ENCODE measurements around the gene KRT6B.

KRT6B gene

DNA sequence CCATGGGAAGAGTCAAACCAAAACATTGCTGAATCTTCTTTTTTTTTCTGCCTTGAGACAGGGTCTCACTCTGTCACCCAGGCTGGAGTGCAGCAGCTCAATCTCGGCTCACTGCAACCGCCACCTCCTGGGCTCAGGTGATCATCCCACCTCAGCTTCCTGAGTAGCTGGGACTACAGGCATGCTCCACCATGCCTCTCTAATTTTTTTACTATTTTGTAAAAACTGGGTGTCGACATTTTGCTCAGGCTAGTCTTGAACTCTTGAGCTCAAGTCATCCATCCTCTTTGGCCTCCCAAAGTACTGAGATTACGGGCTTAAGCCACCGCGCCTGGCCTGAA is 16.3 kb downstream of the KRT6B start:
- Histone ChIP-seq H3K27me3 (replicated peaks; ENCODE audit: control insufficient read depth, insufficient read depth, low read length) (peaks cover 28% of the 10 kb centered on the region), H3K36me3 (ENCODE audit: control insufficient read depth, insufficient read depth, low read length, severe bottlenecking) (no peaks in the 10 kb centered on the region), H3K4me3 (ENCODE audit: low read length) (no peak overlapping the region), H3K4me1 (ENCODE audit: control insufficient read depth, insufficient read depth, low read length) (no peaks in the 10 kb centered on the region), H3K9ac (ENCODE audit: low read length) (no peak overlapping the region), H3K9me3 (ENCODE audit: control insufficient read depth, low read length) (no peaks in the 10 kb centered on the region)
- no peak for DNase-seq (ENCODE audit: low read depth)

DNA sequence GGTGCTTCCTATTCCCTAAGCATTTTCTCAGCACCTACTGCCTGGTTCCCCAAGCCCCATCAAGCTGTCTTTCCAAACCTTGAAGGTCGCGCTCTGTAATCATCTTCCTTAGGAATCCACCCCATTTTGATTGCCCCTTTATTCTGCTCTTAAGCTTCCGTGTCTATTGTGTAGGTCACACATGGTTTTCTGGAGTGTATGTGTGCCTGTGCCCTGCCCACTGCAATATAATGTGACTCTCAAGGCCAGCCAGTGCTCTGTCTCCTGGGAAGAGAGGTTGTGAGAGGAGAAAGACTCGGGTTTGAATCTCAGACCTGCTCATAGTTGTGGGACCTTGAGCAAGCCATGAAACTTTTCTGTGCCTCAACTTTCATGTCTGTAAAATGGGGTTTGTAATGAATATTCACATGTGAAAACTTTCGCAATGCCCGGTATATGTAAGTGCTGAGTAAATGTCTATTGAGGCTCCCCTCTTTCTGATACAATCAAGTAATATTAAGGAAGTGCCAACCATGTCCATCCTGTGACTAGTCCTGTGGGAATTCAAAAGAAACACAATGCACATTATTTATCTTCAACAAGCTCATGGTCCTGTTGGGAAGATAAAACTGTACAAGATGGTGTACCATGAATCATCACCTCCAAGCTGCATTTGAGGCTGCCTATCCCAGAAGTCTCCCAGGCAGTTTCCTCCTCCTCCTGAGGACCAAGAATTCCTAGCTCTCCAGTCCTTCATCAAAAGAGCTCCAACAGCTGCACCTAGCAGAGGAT is 17.0 kb downstream of the KRT6B start:
- Histone ChIP-seq H3K27me3 (replicated peaks; ENCODE audit: control insufficient read depth, insufficient read depth, low read length) (peaks cover 35% of the 10 kb centered on the region), H3K4me1 (ENCODE audit: control insufficient read depth, insufficient read depth, low read length) (no peaks in the 10 kb centered on the region), H3K4me3 (ENCODE audit: low read length) (no peak overlapping the region), H3K36me3 (ENCODE audit: control insufficient read depth, insufficient read depth, low read length, severe bottlenecking) (no peaks in the 10 kb centered on the region), H3K9ac (ENCODE audit: low read length) (no peak overlapping the region), H3K9me3 (ENCODE audit: control insufficient read depth, low read length) (no peaks in the 10 kb centered on the region)
- no peak for DNase-seq (ENCODE audit: low read depth)

DNA sequence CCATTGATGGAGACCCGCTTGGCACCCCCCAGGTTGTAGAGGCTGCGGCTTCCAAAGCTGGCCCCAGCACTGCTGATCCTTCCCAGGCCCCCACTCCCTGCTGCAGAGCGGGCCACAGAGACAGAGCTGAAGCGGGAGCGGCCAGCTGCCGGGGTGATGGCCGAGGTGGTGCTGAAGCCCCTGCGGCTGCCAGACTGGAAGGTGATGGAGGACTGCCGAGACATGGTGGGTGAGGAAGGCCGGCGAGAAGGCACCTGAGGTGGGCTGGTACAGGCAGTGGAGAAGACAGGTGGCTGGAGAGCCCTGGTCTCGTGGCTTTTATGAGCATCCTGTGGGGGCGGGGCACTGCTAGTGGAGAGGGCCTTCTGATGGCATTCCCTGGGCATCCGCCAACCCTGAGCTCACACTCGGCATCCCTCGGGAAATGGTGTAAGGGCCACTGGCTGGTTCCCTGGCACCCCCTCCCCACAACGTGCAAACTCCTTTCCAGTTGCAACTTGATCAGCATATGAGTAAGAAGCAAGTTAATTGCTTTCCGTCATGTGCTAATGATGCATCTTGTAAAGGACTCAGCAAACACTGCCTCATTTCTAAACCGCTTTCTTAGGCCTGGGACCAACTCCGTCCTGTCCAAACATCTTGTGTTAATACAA is 17.7 kb downstream of the KRT6B start, which contains the start of gene KRT75:
Gene KRT75, minus strand, starts transcription at position 291 of the 653 bp plus-strand sequence. Its CDS starts 67 bp downstream, at position 224.
- no peak for DNase-seq (ENCODE audit: low read depth)
- no peaks in the 10 kb centered on the region for H3K9me3 ChIP-seq (ENCODE audit: control insufficient read depth, low read length)
- H3K4me3 ChIP-seq (ENCODE audit: low read length) = no peak within 1 kb of the TSS
- H3K36me3 ChIP-seq (ENCODE audit: control insufficient read depth, insufficient read depth, low read length, severe bottlenecking) = no peaks in the 10 kb centered on the region
- H3K9ac ChIP-seq (ENCODE audit: low read length) = no peak within 1 kb of the TSS
- no peaks in the 10 kb centered on the region for H3K4me1 ChIP-seq (ENCODE audit: control insufficient read depth, insufficient read depth, low read length)
- peaks cover 42% of the 10 kb centered on the region for H3K27me3 ChIP-seq (replicated peaks; ENCODE audit: control insufficient read depth, insufficient read depth, low read length)

DNA sequence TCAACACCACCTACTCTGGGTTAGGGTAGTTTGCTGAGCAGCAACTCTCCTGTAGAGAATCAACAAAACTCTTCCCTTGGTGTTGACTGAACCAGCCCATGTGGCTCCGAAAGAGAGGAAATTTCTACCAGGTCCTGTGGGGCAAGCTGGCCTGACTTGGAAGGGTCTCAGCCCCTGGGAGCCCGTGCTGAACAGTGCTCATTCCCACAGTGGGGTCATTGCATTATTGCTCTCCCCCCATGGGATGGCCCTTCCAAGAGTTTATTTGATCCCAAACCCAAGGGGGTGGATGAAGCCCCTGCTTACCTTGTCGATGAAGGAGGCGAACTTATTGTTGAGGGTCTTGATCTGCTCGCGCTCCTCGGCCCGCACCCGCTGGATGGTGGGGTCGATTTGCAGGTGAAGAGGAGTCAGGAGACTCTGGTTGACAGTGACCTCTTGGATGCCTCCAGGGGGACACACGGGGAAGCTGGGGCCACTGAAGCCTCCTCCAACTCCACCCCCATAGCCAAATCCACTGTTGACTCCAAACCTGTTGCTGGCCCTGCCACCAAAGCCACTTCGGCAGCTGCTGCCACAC is 18.4 kb downstream of the KRT6B start:
- no peaks in the 10 kb centered on the region for H3K9me3 ChIP-seq (ENCODE audit: control insufficient read depth, low read length)
- H3K36me3 ChIP-seq (ENCODE audit: control insufficient read depth, insufficient read depth, low read length, severe bottlenecking) = no peaks in the 10 kb centered on the region
- no peak overlapping the region for H3K4me3 ChIP-seq (ENCODE audit: low read length)
- peaks cover 46% of the 10 kb centered on the region for H3K27me3 ChIP-seq (replicated peaks; ENCODE audit: control insufficient read depth, insufficient read depth, low read length)
- no peak overlapping the region for H3K9ac ChIP-seq (ENCODE audit: low read length)
- DNase-seq (ENCODE audit: low read depth) = no peak
- H3K4me1 ChIP-seq (ENCODE audit: control insufficient read depth, insufficient read depth, low read length) = no peaks in the 10 kb centered on the region

DNA sequence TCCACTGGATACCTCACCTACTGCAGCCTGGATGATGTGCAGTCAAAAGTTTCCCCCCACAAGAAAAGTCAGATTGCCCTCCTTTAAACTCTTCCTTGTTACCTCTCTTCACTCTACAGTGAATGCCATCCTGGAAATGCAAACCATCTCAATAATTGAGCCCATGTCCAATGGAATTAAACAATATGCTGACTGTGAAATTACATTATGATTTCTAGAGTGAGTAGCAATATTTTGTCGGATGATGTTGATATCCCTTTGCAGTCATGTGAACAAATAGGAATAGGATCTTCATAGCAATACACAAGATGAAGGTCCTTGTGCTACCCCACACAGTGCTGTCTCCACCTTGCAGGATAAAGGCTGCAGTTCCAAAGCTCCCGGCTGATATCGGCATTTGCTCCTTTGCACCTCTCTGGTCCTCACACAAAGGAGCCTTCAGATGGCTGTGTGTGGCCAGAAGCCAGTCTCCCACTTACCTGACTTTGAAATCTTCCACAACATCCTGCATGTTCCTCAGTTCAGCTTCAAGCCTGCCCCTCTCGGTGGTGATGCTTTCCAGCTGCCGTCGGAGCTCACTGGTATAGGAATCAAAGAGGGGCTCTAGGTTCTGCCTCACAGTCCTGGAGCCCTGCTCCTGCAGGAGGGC is 19.3 kb downstream of the KRT6B start:
- H3K4me1 ChIP-seq (ENCODE audit: control insufficient read depth, insufficient read depth, low read length) = no peaks in the 10 kb centered on the region
- no peak overlapping the region for H3K9ac ChIP-seq (ENCODE audit: low read length)
- DNase-seq (ENCODE audit: low read depth) = no peak
- H3K4me3 ChIP-seq (ENCODE audit: low read length) = no peak overlapping the region
- H3K36me3 ChIP-seq (ENCODE audit: control insufficient read depth, insufficient read depth, low read length, severe bottlenecking) = no peaks in the 10 kb centered on the region
- H3K9me3 ChIP-seq (ENCODE audit: control insufficient read depth, low read length) = no peaks in the 10 kb centered on the region
- peaks cover 51% of the 10 kb centered on the region for H3K27me3 ChIP-seq (replicated peaks; ENCODE audit: control insufficient read depth, insufficient read depth, low read length)

DNA sequence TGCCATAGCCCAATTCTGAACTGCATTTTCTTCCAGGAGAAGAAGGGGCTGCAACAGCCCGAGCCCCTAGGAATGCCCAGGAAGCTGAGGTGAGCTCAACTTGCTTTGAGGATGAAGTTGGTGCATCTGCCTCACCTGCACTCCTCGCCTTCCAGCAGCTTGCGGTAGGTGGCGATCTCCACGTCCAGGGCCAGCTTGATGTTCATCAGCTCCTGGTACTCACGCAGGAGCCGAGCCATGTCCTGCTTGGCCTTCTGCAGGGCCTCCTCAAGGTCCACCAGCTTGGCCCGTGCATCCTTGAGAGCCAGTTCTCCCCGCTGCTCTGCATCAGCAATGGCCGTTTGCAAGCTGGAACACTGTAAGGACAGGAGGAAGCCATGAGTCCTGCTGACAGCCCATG is 23.8 kb downstream of the KRT6B start:
- no peak overlapping the region for H3K9ac ChIP-seq (ENCODE audit: low read length)
- no peak for DNase-seq (ENCODE audit: low read depth)
- peaks cover 6% of the 10 kb centered on the region for H3K4me1 ChIP-seq (ENCODE audit: control insufficient read depth, insufficient read depth, low read length)
- no peak overlapping the region for H3K4me3 ChIP-seq (ENCODE audit: low read length)
- H3K36me3 ChIP-seq (ENCODE audit: control insufficient read depth, insufficient read depth, low read length, severe bottlenecking) = no peaks in the 10 kb centered on the region
- H3K27me3 ChIP-seq (replicated peaks; ENCODE audit: control insufficient read depth, insufficient read depth, low read length) = peaks cover 55% of the 10 kb centered on the region
- H3K9me3 ChIP-seq (ENCODE audit: control insufficient read depth, low read length) = no peaks in the 10 kb centered on the region

DNA sequence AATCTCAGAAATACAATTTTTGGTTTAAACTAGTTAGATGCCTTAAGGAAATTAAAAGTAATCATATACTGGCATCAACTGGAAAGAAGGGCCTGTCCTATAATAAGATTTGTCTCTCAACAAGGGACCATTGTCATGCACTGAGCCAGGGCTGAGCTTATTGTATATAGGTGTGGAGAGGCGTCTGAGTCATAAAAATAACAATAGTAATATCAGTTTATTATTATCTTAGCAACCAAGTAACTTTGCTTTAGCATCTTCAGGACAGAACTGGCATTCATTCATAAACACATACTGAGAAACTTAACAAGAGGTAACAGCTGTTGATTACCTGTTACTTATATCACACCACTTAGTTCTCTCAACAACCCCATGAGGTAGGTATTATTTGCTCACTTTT is 24.9 kb downstream of the KRT6B start:
- H3K27me3 ChIP-seq (replicated peaks; ENCODE audit: control insufficient read depth, insufficient read depth, low read length) = peaks cover 46% of the 10 kb centered on the region
- peaks cover 11% of the 10 kb centered on the region for H3K4me1 ChIP-seq (ENCODE audit: control insufficient read depth, insufficient read depth, low read length)
- H3K4me3 ChIP-seq (ENCODE audit: low read length) = no peak overlapping the region
- no peaks in the 10 kb centered on the region for H3K9me3 ChIP-seq (ENCODE audit: control insufficient read depth, low read length)
- H3K9ac ChIP-seq (ENCODE audit: low read length) = no peak overlapping the region
- DNase-seq (ENCODE audit: low read depth) = no peak
- H3K36me3 ChIP-seq (ENCODE audit: control insufficient read depth, insufficient read depth, low read length, severe bottlenecking) = no peaks in the 10 kb centered on the region

DNA sequence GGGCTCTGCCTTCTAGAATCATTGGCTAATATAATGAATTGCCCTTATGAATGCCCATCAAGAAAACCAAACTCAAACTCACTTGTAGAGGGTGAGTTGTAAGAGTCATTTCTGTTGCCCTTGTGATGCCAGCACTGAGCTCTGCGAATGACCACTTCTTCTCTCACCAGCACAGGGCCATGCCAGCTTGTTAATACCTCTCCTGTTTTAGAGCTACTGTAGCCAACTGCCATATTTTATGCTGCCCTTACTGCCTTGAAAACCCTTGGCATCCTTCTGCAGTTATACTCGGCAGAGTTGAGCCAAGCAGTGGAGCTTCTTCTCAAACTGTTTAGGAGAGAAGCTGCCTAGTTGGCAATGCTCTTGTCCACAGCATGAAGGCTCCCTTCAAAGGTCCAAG is 25.9 kb downstream of the KRT6B start:
- peaks cover 11% of the 10 kb centered on the region for H3K4me1 ChIP-seq (ENCODE audit: control insufficient read depth, insufficient read depth, low read length)
- no peak overlapping the region for H3K4me3 ChIP-seq (ENCODE audit: low read length)
- DNase-seq (ENCODE audit: low read depth) = no peak
- no peak overlapping the region for H3K9ac ChIP-seq (ENCODE audit: low read length)
- no peaks in the 10 kb centered on the region for H3K36me3 ChIP-seq (ENCODE audit: control insufficient read depth, insufficient read depth, low read length, severe bottlenecking)
- no peaks in the 10 kb centered on the region for H3K9me3 ChIP-seq (ENCODE audit: control insufficient read depth, low read length)
- H3K27me3 ChIP-seq (replicated peaks; ENCODE audit: control insufficient read depth, insufficient read depth, low read length) = peaks cover 44% of the 10 kb centered on the region

DNA sequence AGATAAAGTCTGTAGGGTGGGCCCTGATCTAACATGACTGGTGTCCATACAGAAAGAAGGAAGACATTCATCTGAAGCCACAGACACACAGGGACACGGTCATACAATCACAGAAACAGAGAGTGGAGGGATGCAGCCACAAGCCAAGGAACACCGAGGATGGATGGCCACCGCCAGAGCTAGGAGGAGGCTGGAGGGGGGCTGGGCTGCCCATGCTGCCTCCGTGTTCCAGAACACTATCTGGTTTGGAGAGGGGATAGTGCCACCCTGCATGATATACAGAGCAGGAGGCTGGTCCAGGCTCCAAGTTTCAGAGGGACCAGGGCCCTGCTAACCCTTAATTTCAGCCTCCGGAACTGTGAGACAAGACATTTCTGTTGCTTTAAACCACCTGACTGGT is 26.5 kb downstream of the KRT6B start:
- peaks cover 38% of the 10 kb centered on the region for H3K27me3 ChIP-seq (replicated peaks; ENCODE audit: control insufficient read depth, insufficient read depth, low read length)
- no peak for DNase-seq (ENCODE audit: low read depth)
- H3K4me1 ChIP-seq (ENCODE audit: control insufficient read depth, insufficient read depth, low read length) = peaks cover 11% of the 10 kb centered on the region
- H3K9ac ChIP-seq (ENCODE audit: low read length) = no peak overlapping the region
- H3K4me3 ChIP-seq (ENCODE audit: low read length) = no peak overlapping the region
- H3K9me3 ChIP-seq (ENCODE audit: control insufficient read depth, low read length) = no peaks in the 10 kb centered on the region
- no peaks in the 10 kb centered on the region for H3K36me3 ChIP-seq (ENCODE audit: control insufficient read depth, insufficient read depth, low read length, severe bottlenecking)

DNA sequence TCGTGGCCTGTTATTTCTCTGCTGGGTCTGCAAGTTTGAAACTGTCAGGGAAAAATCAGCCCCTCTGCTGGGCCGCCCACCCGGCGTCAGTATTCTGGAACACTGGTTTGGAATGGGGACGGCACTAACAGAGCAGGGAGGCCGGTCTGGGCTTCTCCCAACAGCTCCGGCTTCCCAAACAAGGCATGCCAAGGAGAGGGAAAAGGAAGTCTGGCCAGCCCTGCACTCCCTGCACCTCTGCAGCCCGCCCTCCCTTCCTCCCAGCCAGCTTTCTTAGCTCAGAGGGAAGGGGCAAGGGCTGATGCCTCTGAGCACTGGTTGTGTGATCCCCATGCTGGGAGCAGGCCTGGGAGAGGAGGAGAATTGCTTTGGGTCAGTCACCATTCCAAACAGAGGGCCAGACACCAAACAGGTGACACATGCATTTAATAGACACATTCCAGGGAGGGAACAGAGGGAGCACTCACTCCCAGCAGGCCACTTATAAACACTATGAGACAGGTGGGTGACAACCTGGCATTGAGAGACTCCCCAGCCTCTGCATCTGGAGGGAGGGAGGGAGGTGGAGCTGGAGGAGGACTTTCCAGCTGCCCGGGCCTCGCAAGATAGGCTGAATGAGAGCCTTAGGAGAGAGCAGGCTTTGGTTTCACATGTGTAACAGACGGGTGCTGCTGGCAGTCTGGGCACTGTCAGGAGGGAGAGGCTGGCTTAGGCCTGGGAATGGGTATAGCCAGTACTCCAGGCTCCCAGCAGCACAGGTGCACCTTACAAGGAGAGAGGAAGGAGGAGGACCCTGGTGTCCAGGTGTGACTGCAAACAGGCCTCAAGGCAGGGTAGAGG is 28.1 kb downstream of the KRT6B start:
- no peak overlapping the region for H3K4me3 ChIP-seq (ENCODE audit: low read length)
- peaks cover 30% of the 10 kb centered on the region for H3K27me3 ChIP-seq (replicated peaks; ENCODE audit: control insufficient read depth, insufficient read depth, low read length)
- DNase-seq (ENCODE audit: low read depth) = no peak
- H3K9me3 ChIP-seq (ENCODE audit: control insufficient read depth, low read length) = no peaks in the 10 kb centered on the region
- H3K36me3 ChIP-seq (ENCODE audit: control insufficient read depth, insufficient read depth, low read length, severe bottlenecking) = no peaks in the 10 kb centered on the region
- peaks cover 11% of the 10 kb centered on the region for H3K4me1 ChIP-seq (ENCODE audit: control insufficient read depth, insufficient read depth, low read length)
- H3K9ac ChIP-seq (ENCODE audit: low read length) = no peak overlapping the region
